NCI-H2227 (cell line): ENCODE measurements around the gene MYCBP2.

ENCODE experiments used
- DNase-seq: peaks from one replicate; lab custom pipeline; 2025; ENCODE audit not compliant: unreplicated experiment; lab: John Stamatoyannopoulos, UW

The MYCBP2 gene

DNA sequence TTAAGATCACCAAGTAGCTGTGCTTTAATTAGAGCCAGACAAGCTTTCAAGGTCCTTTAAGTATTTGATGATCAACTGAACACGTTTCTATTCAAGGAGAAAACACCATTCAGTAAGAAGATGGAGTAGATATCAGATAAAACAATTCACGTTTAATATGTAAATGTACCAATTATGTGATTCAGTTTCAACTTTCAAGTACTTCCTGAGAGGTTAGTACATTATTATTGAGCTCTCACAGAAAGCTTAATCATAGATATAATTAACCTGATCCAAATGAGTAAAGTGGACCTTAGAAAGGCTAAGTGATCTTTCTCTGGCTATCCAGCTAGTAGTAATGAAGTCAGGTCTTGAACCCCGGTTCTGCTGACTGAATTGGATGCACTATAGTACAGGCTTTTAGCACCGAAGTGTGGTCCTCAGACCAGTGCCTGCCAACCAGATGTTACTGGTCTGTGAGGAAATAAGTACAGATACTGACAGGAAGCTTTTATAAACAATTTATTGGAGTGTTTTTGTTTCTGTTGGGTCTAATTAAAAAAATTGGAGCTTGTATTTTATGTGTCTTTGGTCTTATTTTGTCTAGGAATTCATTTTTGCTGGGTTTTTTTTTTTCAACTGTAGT, 324.8 kb downstream of the MYCBP2 start:
- no peak for DNase-seq

DNA sequence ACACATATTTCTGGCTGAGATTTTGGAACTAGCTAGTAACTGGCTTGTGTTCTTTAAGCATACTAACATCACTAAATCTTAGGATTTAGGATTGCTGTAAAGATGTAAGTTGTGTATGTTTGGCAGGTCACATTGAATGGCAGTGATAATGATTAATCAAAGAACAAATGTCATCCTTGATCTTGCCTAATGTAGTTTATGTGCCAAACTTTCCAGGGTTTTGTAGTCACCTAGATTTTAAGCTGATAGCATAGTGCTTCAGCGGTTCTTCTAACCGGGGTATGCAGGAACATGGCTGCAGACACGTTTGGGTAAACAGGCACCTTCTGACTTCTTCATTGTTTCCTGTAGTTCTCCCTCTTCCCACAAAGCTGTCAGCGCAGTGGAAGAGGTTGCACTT, 325.4 kb downstream of the MYCBP2 start:
- DNase-seq, result no peak

GRCh38 chr13:77000475-77000874, 326.4 kb downstream of the MYCBP2 start:
- no peak for DNase-seq
